ENCODE measurements around the gene ITPKC. TPM values are rescaled to one million over a fixed set of nuclear protein-coding genes. Genes with fewer than 3 reads are reported as not detected.

The ITPKC gene
- total and polyA plus RNA-seq, 9 of the 15 experiments (the other 6 are each of a cell fraction or from before 2014, with no cell fraction given), result 0.08 to 9.3 (median 5.8) TPM

GRCh38 chr19:40750874-40751537 lies 34.1 kb downstream of the ITPKC start, which contains the start of gene SNRPA (continued):
- peak; percentile 86 for TF ChIP-seq HCFC1 (IDR thresholded peaks at IDR 0.05; ENCODE audit: low read depth, low read length)
- TF ChIP-seq ZNF384 (IDR thresholded peaks at IDR 0.05; ENCODE audit: low read depth, low read length), result 0 out of 2 replicates have a peak, but pooled peaks have one; percentile 41
- no peak for TF ChIP-seq DMBX1 (CRISPR knock-in tag; IDR thresholded peaks at IDR 0.05; ENCODE audit: borderline replicate concordance)
- peak; percentile 33 for TF ChIP-seq BRD9 (IDR thresholded peaks at IDR 0.05; ENCODE audit: low read depth, partially characterized antibody)
- TF ChIP-seq ZNF583 (CRISPR knock-in tag; IDR thresholded peaks at IDR 0.05), result 0 out of 2 replicates have a peak, but pooled peaks have one; percentile 3
- no peak for TF ChIP-seq ZKSCAN3 (CRISPR knock-in tag; IDR thresholded peaks at IDR 0.05)
- peak; percentile 93 to 94 for TF ChIP-seq E2F6 (IDR thresholded peaks at IDR 0.05; ENCODE audit: borderline replicate concordance in 1 of 2, extremely low read depth in 1 of 2, insufficient read depth in 1 of 2, insufficient read length in 1 of 2, low read depth in 1 of 2, low read length in 1 of 2, poor library complexity in 1 of 2, severe bottlenecking in 1 of 2)
- TF ChIP-seq HIVEP1 (CRISPR knock-in tag; IDR thresholded peaks at IDR 0.05), result 0 out of 2 replicates have a peak, but pooled peaks have one; percentile 10
- no peak for TF ChIP-seq CAMTA2 (CRISPR knock-in tag; conservative IDR thresholded peaks at IDR 0.05)
- no peak for TF ChIP-seq GTF2A2 (tag; IDR thresholded peaks at IDR 0.05)
- peak in 1 of 2 experiments; percentile 69; a peak in 1 of 4 replicates for TF ChIP-seq FOXA3 (CRISPR knock-in tag; conservative IDR thresholded peaks at IDR 0.05 in 1 of 2, IDR thresholded peaks at IDR 0.05 in 1 of 2)
- TF ChIP-seq MXI1 (IDR thresholded peaks at IDR 0.05; ENCODE audit: low read depth, low read length), result peak; percentile 76; the same call in 1 of the 2 replicates
- peak; percentile 78; the same call in 1 of the 2 replicates for TF ChIP-seq ZZZ3 (IDR thresholded peaks at IDR 0.05)
- TF ChIP-seq ZNF143 (CRISPR knock-in tag; IDR thresholded peaks at IDR 0.05), result peak; percentile 74
- TF ChIP-seq TBP (optimal IDR thresholded peaks at IDR 0.05; ENCODE audit: low read depth, low read length), result peak; percentile 70
- TF ChIP-seq ZNF316 (IDR thresholded peaks at IDR 0.05), result no peak
- TF ChIP-seq, protein P1, sequence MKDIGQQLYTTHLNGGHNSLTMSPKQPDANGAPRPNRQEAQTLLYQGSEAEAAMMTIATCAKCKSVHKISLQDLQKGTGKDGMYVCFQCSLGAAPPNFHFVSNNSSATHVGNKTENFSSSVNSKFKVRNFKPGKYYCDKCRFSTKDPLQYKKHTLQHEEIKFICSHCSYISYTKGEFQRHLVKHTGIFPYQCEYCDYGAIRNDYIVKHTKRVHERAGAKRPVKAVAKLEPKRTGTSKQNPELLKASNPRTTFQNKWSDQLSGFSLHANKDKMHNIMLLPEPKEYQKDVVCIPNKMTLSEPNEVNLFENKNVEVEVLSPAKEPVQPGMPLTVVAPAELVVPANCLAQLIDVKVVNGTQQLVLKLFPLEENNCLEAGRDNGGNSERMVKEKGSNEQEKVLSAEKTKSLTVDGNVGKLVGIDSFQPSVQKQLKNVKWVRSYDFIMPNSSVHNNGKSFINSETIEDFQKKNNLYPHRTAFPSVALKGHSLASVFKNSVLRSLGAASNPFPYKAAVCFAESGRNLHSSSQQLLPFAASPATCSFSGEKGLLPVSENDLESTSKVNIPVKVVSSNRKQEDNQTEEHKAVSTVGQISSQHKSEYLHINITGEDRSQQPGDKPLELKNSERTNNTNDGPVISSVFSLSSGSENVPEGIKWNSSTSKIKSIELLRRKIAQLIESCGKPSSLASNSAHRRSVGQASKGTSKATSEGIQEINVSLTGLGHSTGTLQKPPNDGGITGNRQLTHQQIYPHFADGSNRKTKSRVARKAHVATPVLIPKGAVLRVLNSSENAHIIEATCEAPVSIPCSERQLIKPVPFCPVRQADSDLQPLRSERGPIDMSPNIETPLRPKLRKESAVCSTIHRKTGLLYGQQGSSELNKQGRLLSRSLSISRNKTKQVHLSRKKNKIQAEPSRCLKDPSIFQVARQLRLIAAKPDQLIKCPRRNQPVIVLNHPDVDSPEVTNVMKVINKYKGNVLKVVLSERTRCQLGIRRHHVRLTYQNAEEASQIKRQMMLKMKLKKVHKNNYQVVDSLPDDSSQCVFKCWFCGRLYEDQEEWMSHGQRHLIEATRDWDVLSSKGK (CRISPR knock-in tag; IDR thresholded peaks at IDR 0.05), result no peak
- peak; percentile 39; the same call in 1 of the 2 replicates for TF ChIP-seq SPI1 (IDR thresholded peaks at IDR 0.05; ENCODE audit: borderline replicate concordance, low read depth, low read length)
- no peak for TF ChIP-seq ZNF311 (CRISPR knock-in tag; IDR thresholded peaks at IDR 0.05)
- TF ChIP-seq TBL1XR1 (IDR thresholded peaks at IDR 0.05; ENCODE audit: low read length in 2 of 2), result 0 out of 4 replicates have a peak, but pooled peaks of 1 of the 2 experiments have one; percentile 8
- peak; percentile 5 for TF ChIP-seq SP1 (CRISPR knock-in tag; IDR thresholded peaks at IDR 0.05)
- peak; percentile 53; the same call in 1 of the 2 replicates for TF ChIP-seq HMGXB4 (CRISPR knock-in tag; IDR thresholded peaks at IDR 0.05)
- no peak for TF ChIP-seq RBM15 (IDR thresholded peaks at IDR 0.05; ENCODE audit: insufficient read depth, low read length)
